RWPE1 (cell line): ENCODE data around the gene MICAL3.

Experiments used
- CTCF ChIA-PET: fragments of 350-600 bp; sonication (Branson Sonifier 250); formaldehyde crosslinking; extraction: SDS; loops from one replicate; lab custom pipeline; 2021; lab: Yijun Ruan, JAX
- POLR2A ChIA-PET: fragments of 400-600 bp; formaldehyde crosslinking; extraction: SDS; loops from one replicate; lab custom pipeline; 2020; ENCODE audit warnings: antibody characterized with exemption; ENCODE audit not compliant: low non-redundant PET; lab: Yijun Ruan, JAX
- DNase-seq: peaks from one replicate; pipeline ENCODE4 v3.0.0; 2012; ENCODE audit warnings: low spot score
- H3K27ac ChIP-seq: fragments of 450-650 bp; 2 replicates; pipeline ENCODE4 v1.5.1; 2017
- CTCF ChIP-seq: fragments of 450-650 bp; conservative IDR thresholded peaks from 2 replicates; pipeline ENCODE4 v1.5.1; 2017; ENCODE audit warnings: low read depth, mild to moderate bottlenecking

MICAL3 gene

GRCh38 chr22:17817511-17818065 lies 206.8 kb downstream of the MICAL3 start:
- TF ChIP-seq CTCF, result no peak
- ChIA-PET CTCF (no interaction called here), POLR2A (no interaction called here)
- no peak for DNase-seq
- no peak overlapping the region for H3K27ac ChIP-seq

- ChIA-PET CTCF (no interaction called here), POLR2A (no interaction called here)
- no peak for DNase-seq
- no peak overlapping the region for H3K27ac ChIP-seq
- TF ChIP-seq CTCF, result no peak
Observed at GRCh38 chr22:17817079-17817478, 207.3 kb downstream of the MICAL3 start.

GRCh38 chr22:17816649-17817048 lies 207.7 kb downstream of the MICAL3 start:
- no peak for DNase-seq
- no peak for TF ChIP-seq CTCF
- POLR2A ChIA-PET, result no interaction called here
- CTCF ChIA-PET, result no interaction called here
- H3K27ac ChIP-seq, result no peak overlapping the region

GRCh38 chr22:17815703-17816254 lies 208.6 kb downstream of the MICAL3 start:
- CTCF ChIA-PET, result no interaction called here
- no peak for DNase-seq
- POLR2A ChIA-PET, result no interaction called here
- no peak overlapping the region for H3K27ac ChIP-seq
- TF ChIP-seq CTCF, result no peak

GRCh38 chr22:17814830-17815229 lies 209.5 kb downstream of the MICAL3 start:
- no peak for TF ChIP-seq CTCF
- CTCF ChIA-PET, result no interaction called here
- DNase-seq, result no peak
- POLR2A ChIA-PET, result no interaction called here
- H3K27ac ChIP-seq, result no peak overlapping the region

- DNase-seq, result no peak
- TF ChIP-seq CTCF, result no peak
- H3K27ac ChIP-seq, result no peak overlapping the region
- ChIA-PET POLR2A (no interaction called here), CTCF (no interaction called here)
Observed at GRCh38 chr22:17814084-17814483, 210.3 kb downstream of the MICAL3 start.

- TF ChIP-seq CTCF, result no peak
- ChIA-PET CTCF (no interaction called here), POLR2A (no interaction called here)
- DNase-seq, result no peak
- H3K27ac ChIP-seq, result no peak overlapping the region
Observed at GRCh38 chr22:17811119-17811518, 213.2 kb downstream of the MICAL3 start.
